ENCODE data around the gene WNT3.

The WNT3 gene

GRCh38 chr17:46730679-46731078 lies 87.8 kb downstream of the WNT3 start:
- no peak for DNase-seq (ENCODE audit: low spot score)

GRCh38 chr17:46730026-46730425 lies 88.5 kb downstream of the WNT3 start:
- DNase-seq (ENCODE audit: low spot score) = no peak

- DNase-seq (ENCODE audit: low spot score) = no peak
Measured at GRCh38 chr17:46727572-46728348, 90.7 kb downstream of the WNT3 start.

GRCh38 chr17:46726206-46726605 lies 92.3 kb downstream of the WNT3 start:
- no peak for DNase-seq (ENCODE audit: low spot score)

GRCh38 chr17:46722662-46723285 lies 95.7 kb downstream of the WNT3 start:
- no peak for DNase-seq (ENCODE audit: low spot score)

- no peak for DNase-seq (ENCODE audit: low spot score)
Measured at GRCh38 chr17:46720408-46720807, 98.1 kb downstream of the WNT3 start.

- DNase-seq (ENCODE audit: low spot score) = no peak
Measured at GRCh38 chr17:46719891-46720290, 98.6 kb downstream of the WNT3 start.

- no peak for DNase-seq (ENCODE audit: low spot score)
Measured at GRCh38 chr17:46717999-46718398, 100.5 kb downstream of the WNT3 start.
